ENCODE results near the gene CEP120. TPM values are rescaled to one million over a fixed set of nuclear protein-coding genes. Genes with fewer than 3 reads are reported as not detected.

Gene CEP120
- total RNA-seq, 1 experiment from 2014 or later, result 27.1 TPM

DNA sequence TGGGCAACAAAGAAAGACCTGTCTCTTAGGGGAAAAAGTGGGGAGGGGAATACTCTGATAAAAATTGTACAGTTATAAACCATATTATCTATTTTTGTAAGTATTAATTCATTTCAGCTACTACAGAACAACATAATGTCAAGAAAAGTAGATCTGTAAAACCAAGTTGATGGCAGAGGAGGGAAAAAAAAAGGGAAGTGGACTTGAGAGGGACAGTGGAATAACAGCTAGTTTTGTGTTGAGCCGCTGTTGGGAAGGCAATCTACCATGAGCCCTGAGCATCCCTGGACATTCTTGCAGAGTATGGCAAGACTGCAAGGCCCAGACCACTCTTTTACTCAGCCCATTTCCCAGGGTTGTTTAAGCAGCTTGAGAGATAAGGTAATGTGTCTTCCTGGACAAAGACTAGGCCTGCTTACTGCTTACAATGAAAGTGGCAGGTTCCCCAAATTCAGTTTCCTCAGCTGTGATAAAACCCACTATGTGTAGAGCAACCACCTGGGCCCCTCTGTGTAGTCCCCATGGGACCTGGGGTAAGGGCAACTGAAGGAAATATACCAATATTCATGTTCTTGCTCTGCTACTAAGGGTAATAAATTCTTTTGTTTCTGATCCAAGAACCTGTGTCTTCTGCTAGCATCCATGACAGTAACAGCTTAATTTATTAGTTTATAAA, 25.0 kb downstream of the CEP120 start:
- no peak overlapping the region for H3K27ac Mint-ChIP-seq (ENCODE audit: unreplicated experiment)
- H3K36me3 Mint-ChIP-seq (ENCODE audit: insufficient read depth, unreplicated experiment), result no peaks in the 10 kb centered on the region
- no peaks in the 10 kb centered on the region for H3K4me1 Mint-ChIP-seq (ENCODE audit: low read depth, unreplicated experiment)
- H3K4me3 Mint-ChIP-seq (ENCODE audit: low read depth, unreplicated experiment), result no peak overlapping the region
- TF ChIP-seq, protein P1, sequence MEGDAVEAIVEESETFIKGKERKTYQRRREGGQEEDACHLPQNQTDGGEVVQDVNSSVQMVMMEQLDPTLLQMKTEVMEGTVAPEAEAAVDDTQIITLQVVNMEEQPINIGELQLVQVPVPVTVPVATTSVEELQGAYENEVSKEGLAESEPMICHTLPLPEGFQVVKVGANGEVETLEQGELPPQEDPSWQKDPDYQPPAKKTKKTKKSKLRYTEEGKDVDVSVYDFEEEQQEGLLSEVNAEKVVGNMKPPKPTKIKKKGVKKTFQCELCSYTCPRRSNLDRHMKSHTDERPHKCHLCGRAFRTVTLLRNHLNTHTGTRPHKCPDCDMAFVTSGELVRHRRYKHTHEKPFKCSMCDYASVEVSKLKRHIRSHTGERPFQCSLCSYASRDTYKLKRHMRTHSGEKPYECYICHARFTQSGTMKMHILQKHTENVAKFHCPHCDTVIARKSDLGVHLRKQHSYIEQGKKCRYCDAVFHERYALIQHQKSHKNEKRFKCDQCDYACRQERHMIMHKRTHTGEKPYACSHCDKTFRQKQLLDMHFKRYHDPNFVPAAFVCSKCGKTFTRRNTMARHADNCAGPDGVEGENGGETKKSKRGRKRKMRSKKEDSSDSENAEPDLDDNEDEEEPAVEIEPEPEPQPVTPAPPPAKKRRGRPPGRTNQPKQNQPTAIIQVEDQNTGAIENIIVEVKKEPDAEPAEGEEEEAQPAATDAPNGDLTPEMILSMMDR (IDR thresholded peaks at IDR 0.05; ENCODE audit: unreplicated experiment), result no peak
- no peaks in the 10 kb centered on the region for H3K27me3 Mint-ChIP-seq (ENCODE audit: unreplicated experiment)
- CTCF ChIA-PET, result no interaction called here
- H3K9me3 Mint-ChIP-seq (ENCODE audit: low read depth, unreplicated experiment), result no peaks in the 10 kb centered on the region
- intact Hi-C loops (cut with micrococcal nuclease; ENCODE audit: unreplicated experiment), result no loop called here
- no peak for DNase-seq
- no TSS peak for BruUV-seq (replicated peaks)

DNA sequence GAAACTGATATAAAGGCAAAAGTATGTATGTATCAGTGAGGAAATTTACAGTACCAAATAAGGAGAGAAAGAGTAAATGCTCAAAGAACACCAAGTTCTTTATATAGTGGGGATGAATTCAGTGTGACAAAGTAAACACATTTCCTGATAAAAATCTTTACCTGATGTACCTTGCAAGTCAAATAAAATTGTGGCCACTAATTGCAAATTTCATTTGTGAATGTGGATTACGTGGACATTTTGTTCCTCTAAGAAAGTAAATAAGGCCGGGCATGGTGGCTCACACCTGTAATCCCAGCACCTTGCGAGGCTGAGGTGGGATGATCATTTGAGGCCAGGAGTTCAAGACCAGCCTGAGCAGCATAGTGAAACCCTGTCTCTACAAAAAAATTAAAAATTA, 25.7 kb downstream of the CEP120 start:
- Mint-ChIP-seq H3K4me3 (ENCODE audit: low read depth, unreplicated experiment) (no peak overlapping the region), H3K36me3 (ENCODE audit: insufficient read depth, unreplicated experiment) (no peaks in the 10 kb centered on the region), H3K4me1 (ENCODE audit: low read depth, unreplicated experiment) (no peaks in the 10 kb centered on the region), H3K27me3 (ENCODE audit: unreplicated experiment) (no peaks in the 10 kb centered on the region), H3K9me3 (ENCODE audit: low read depth, unreplicated experiment) (no peaks in the 10 kb centered on the region), H3K27ac (ENCODE audit: unreplicated experiment) (no peak overlapping the region)
- CTCF ChIA-PET, result no interaction called here
- DNase-seq, result no peak
- BruUV-seq (replicated peaks), result no TSS peak
- TF ChIP-seq, protein P1 (IDR thresholded peaks at IDR 0.05; ENCODE audit: unreplicated experiment), result no peak
- intact Hi-C loops (cut with micrococcal nuclease; ENCODE audit: unreplicated experiment), result no loop called here

DNA sequence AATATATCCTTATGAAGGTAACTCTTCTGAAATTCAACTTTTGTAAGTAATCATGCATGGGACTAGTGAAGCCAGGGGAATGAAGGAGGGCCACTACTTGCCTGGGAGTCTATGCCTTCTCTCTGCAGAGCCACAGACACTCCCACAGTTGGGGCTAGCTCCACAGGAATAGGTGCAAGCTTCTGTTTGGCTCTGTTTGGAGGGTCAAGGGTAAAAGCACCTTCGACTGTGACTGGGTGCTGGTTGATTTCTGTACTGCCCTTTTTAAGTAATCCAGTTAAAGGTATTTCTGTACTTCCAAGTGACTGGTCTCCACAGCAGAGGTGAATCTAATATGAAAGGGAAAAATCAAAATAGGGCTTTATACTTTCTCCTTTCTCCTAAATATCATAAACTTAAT, 32.2 kb downstream of the CEP120 start:
- Mint-ChIP-seq H3K4me3 (ENCODE audit: low read depth, unreplicated experiment) (no peak overlapping the region), H3K36me3 (ENCODE audit: insufficient read depth, unreplicated experiment) (no peaks in the 10 kb centered on the region), H3K27me3 (ENCODE audit: unreplicated experiment) (no peaks in the 10 kb centered on the region), H3K9me3 (ENCODE audit: low read depth, unreplicated experiment) (no peaks in the 10 kb centered on the region), H3K27ac (ENCODE audit: unreplicated experiment) (no peak overlapping the region), H3K4me1 (ENCODE audit: low read depth, unreplicated experiment) (no peaks in the 10 kb centered on the region)
- CTCF ChIA-PET, result no interaction called here
- TF ChIP-seq, protein P1 (IDR thresholded peaks at IDR 0.05; ENCODE audit: unreplicated experiment), result no peak
- no peak for DNase-seq
- intact Hi-C loops (cut with micrococcal nuclease; ENCODE audit: unreplicated experiment), result no loop called here
- no TSS peak for BruUV-seq (replicated peaks)

DNA sequence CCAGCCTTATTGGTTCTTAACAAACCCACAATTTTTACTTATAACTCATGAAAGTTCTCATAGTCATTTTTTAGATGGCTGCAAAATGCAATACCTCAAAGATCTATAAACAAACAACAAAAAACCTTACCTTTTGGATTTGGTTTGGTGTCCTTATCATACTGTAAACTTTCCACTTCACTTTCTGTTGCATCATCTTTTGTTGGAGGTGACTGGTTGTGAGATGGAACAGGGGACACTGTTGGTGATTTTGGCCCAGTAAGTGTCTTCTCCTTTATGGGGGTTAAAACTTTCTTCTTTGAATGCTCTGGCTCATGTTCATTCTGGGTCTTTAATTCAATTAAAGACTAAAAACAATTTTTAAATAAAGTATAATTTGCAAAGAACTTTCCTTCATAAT, 33.4 kb downstream of the CEP120 start:
- Mint-ChIP-seq H3K27ac (ENCODE audit: unreplicated experiment) (no peak overlapping the region), H3K36me3 (ENCODE audit: insufficient read depth, unreplicated experiment) (peaks cover 8% of the 10 kb centered on the region), H3K27me3 (ENCODE audit: unreplicated experiment) (no peaks in the 10 kb centered on the region), H3K4me3 (ENCODE audit: low read depth, unreplicated experiment) (no peak overlapping the region), H3K9me3 (ENCODE audit: low read depth, unreplicated experiment) (no peaks in the 10 kb centered on the region), H3K4me1 (ENCODE audit: low read depth, unreplicated experiment) (no peaks in the 10 kb centered on the region)
- intact Hi-C loops (cut with micrococcal nuclease; ENCODE audit: unreplicated experiment), result no loop called here
- TF ChIP-seq, protein P1 (IDR thresholded peaks at IDR 0.05; ENCODE audit: unreplicated experiment), result no peak
- BruUV-seq (replicated peaks), result no TSS peak
- CTCF ChIA-PET, result no interaction called here
- no peak for DNase-seq
